Natural killer cell (primary cell): ENCODE data around the gene DBN1. TPM values are rescaled to one million over a fixed set of nuclear protein-coding genes. Genes with fewer than 3 reads are reported as not detected.

Experiments
- ATAC-seq, 3 donors: fragments of 150-1000 bp in 2 of 3; fragments of 200-7000 bp in 1 of 3; cut with Tn5 transposase; 1 replicate in 1 of 3; 2 replicates in 2 of 3; pipeline ENCODE4 v1.10.0; 2021; ENCODE audit warnings: mild to moderate bottlenecking in 2 of 3, moderate library complexity in 2 of 3
- DNase-seq, 2 donors: peaks; one replicate each; pipeline versions ENCODE4 v3.0.0 to v3.0.0-alpha.2; 2013 to 2021; ENCODE audit warnings: mixed read lengths in 1 of 2
- H3K27ac ChIP-seq: one replicate; pipeline ENCODE4 v1.5.1; 2013; ENCODE audit warnings: mild to moderate bottlenecking, low read length
- H3K27me3 ChIP-seq: one replicate; pipeline ENCODE4 v1.6.1; 2013; ENCODE audit warnings: low read length; ENCODE audit not compliant: control insufficient read depth, insufficient read depth
- H3K36me3 ChIP-seq: one replicate; pipeline ENCODE4 v1.6.1; 2013; ENCODE audit warnings: low read length; ENCODE audit not compliant: control insufficient read depth, insufficient read depth
- H3K4me1 ChIP-seq: one replicate; pipeline ENCODE4 v1.6.1; 2013; ENCODE audit warnings: low read length; ENCODE audit not compliant: control insufficient read depth, insufficient read depth
- H3K4me3 ChIP-seq: one replicate; pipeline ENCODE4 v1.5.1; 2013; ENCODE audit warnings: low read length
- H3K9me3 ChIP-seq: one replicate; pipeline ENCODE4 v1.6.1; 2013; ENCODE audit warnings: low read length; ENCODE audit not compliant: control insufficient read depth, insufficient read depth
- H3K27ac Mint-ChIP-seq, 2 donors: one replicate each; pipeline ENCODE4 v1.8.0; 2022; ENCODE audit warnings: mild to moderate bottlenecking in 2 of 2, mixed read lengths in 2 of 2, moderate library complexity in 1 of 2
- H3K27me3 Mint-ChIP-seq, 2 donors: one replicate each; pipeline ENCODE4 v1.8.0; 2022; ENCODE audit warnings: low read depth in 2 of 2, mixed read lengths in 2 of 2
- H3K36me3 Mint-ChIP-seq: one replicate; pipeline ENCODE4 v1.8.0; 2022; ENCODE audit warnings: mixed read lengths
- H3K4me1 Mint-ChIP-seq, 2 donors: one replicate each; pipeline ENCODE4 v1.8.0; 2022; ENCODE audit warnings: mixed read lengths in 2 of 2
- H3K4me3 Mint-ChIP-seq: one replicate; pipeline ENCODE4 v1.8.0; 2022; ENCODE audit warnings: mild to moderate bottlenecking, moderate library complexity, mixed read lengths
- H3K9me3 Mint-ChIP-seq, 2 donors: one replicate each; pipeline ENCODE4 v1.8.0; 2022; ENCODE audit warnings: mixed read lengths in 2 of 2
- WGBS: methylation state at CpG from one replicate; pipeline ENCODE4 v1.1.7; 2013; ENCODE audit warnings: missing lambda C conversion rate; ENCODE audit not compliant: insufficient coverage; 5-methylcytosine and 5-hydroxymethylcytosine counted together
- intact Hi-C: fragments of 100-400 bp; cut with micrococcal nuclease; formaldehyde crosslinking; loops from one replicate; pipeline ENCODE4 v1.14.2; 2022
- total RNA-seq, 4 donors: library from RNA; stranded (reverse); fragments of 120-200 nt in 1 of 4; gene quantifications; one replicate each; pipeline versions ENCODE4 v1.2.3 to v1.2.4, GENCODE V29; 2013 to 2022
- TF ChIP-seq, protein P1 (sequence below): fragments of 200-600 bp; IDR thresholded peaks from one replicate; pipeline ENCODE4 v1.8.0; 2022; ENCODE audit warnings: antibody characterized with exemption

Gene DBN1
- total RNA-seq, 3 donors from 2014 or later (not counting 1 experiment from before 2014, with no cell fraction given), result 13.7 to 25.2 (median 15.0) TPM

DNA sequence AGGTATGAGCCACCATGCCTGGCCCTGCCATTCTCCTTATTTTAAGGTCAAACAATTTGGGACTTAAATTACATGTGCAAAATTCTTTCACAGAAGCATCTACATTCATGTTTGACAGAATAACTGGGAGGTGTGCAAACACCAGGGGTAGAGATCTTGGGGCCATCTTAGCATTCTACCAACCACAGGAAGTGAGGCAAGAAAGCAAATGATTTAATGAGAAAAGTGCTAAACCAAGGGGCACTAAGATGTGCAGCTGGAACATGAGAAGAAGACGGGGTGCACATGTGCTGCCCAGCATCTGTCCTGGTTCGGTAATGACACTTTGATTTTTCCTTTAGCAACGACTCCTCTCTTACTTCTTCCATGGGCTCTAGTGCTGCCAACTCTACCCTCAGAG, 62.9 kb downstream of the DBN1 start:
- Histone ChIP-seq H3K27me3 (no peaks in the 10 kb centered on the region), H3K4me1 (peaks cover 57% of the 10 kb centered on the region), H3K36me3 (no peaks in the 10 kb centered on the region), H3K9me3 (no peaks in the 10 kb centered on the region), H3K4me3 (no peak overlapping the region), H3K27ac (peak overlapping the region; percentile 62)
- DNase-seq (peak in 1 of 2 donors; percentile 40), ATAC-seq (peak; percentile 67 to 69 (median 68))
- intact Hi-C loops, result no loop called here
- Mint-ChIP-seq H3K36me3 (no peaks in the 10 kb centered on the region), H3K4me3 (peak overlapping the region; percentile 35), H3K4me1 (peaks cover 50 to 65% of the 10 kb centered on the region in 2 donors), H3K9me3 (no peaks in the 10 kb centered on the region), H3K27me3 (no peaks in the 10 kb centered on the region), H3K27ac (peak overlapping the region; percentile 80 to 81)
- 36% methylated on average over 3 of the region's 3 CpGs for WGBS
- TF ChIP-seq, protein P1, sequence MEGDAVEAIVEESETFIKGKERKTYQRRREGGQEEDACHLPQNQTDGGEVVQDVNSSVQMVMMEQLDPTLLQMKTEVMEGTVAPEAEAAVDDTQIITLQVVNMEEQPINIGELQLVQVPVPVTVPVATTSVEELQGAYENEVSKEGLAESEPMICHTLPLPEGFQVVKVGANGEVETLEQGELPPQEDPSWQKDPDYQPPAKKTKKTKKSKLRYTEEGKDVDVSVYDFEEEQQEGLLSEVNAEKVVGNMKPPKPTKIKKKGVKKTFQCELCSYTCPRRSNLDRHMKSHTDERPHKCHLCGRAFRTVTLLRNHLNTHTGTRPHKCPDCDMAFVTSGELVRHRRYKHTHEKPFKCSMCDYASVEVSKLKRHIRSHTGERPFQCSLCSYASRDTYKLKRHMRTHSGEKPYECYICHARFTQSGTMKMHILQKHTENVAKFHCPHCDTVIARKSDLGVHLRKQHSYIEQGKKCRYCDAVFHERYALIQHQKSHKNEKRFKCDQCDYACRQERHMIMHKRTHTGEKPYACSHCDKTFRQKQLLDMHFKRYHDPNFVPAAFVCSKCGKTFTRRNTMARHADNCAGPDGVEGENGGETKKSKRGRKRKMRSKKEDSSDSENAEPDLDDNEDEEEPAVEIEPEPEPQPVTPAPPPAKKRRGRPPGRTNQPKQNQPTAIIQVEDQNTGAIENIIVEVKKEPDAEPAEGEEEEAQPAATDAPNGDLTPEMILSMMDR, result no peak

DNA sequence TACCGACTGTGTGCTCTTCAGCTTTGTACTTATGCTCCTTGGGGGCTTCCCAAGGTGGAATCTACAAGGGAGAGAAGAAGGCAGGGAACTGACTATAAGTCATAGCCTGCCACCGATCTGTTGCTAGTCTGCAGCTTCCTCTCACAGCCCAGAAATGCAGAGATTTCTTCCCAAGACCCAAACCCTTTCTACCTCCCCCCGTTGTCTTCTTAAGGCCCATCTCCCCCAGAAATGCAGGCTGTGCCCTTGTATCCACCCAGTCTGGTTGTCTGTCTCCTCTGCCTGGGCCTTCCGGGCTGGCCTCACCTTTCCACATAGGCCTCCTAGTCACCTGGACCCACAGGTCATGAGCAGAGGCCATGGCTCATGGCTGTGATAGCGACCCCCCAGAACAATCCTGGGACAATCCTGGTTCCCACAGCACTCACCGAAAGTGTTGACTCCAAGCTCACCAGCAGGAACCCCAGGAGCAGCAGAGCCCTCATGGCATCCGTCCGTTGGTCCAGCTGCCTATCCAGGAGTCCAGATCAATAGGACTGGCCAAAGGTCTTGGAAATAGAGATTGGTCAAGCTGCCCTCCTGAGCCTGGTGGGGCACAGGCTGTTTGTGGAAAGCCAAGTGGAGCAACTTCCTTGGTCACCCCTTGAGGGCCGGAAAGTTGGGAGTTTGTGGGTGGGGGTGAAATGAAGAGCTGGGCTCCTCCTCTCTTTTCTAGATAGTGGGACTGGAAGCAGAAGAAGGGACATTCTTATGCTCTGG, 64.2 kb downstream of the DBN1 start, which contains the start of gene F12:
Gene F12 (minus strand): TSS at position 522 of the 759 bp plus-strand sequence. CDS start 37 bp downstream, at position 485.
- no peaks in the 10 kb centered on the region for H3K9me3 ChIP-seq
- H3K9me3 Mint-ChIP-seq, result no peaks in the 10 kb centered on the region
- no peak for ATAC-seq
- intact Hi-C loops, result no loop called here
- H3K4me3 Mint-ChIP-seq, result peak within 1 kb of the TSS; percentile 35
- H3K36me3 ChIP-seq, result no peaks in the 10 kb centered on the region
- H3K36me3 Mint-ChIP-seq, result no peaks in the 10 kb centered on the region
- no peaks in the 10 kb centered on the region for H3K27me3 ChIP-seq
- no peak within 1 kb of the TSS for H3K4me3 ChIP-seq
- no peak for DNase-seq
- no peaks in the 10 kb centered on the region for H3K27me3 Mint-ChIP-seq
- peaks cover 71% of the 10 kb centered on the region for H3K4me1 ChIP-seq
- peak within 1 kb of the TSS; percentile 62 for H3K27ac ChIP-seq
- TF ChIP-seq, protein P1, result no peak
- H3K4me1 Mint-ChIP-seq, result peaks cover 59 to 77% of the 10 kb centered on the region in 2 donors
- H3K27ac Mint-ChIP-seq, result peak within 1 kb of the TSS; percentile 80 to 81
- WGBS, result 98% methylated on average over 9 of the region's 9 CpGs

Other genes with a start within 250 kb of the DBN1 start
- gene RAB24, start 169.9 kb downstream of the DBN1 start, total RNA-seq, result 10 to 100 TPM; 42.5 to 55.4 (median 49.5) TPM
- 10 to 100 TPM; 76.6 to 99.3 (median 91.6) TPM for gene PRELID1, start 169.8 kb downstream of the DBN1 start, total RNA-seq
- gene MXD3, start 161.7 kb downstream of the DBN1 start, total RNA-seq, result 10 to 100 TPM; 10.9 to 15.0 (median 15.0) TPM
- gene LMAN2, start 122.0 kb downstream of the DBN1 start, total RNA-seq, result 100 to 1,000 TPM; 112 to 124 (median 114) TPM
- 10 to 100 TPM; 57.3 to 87.0 (median 66.1) TPM for gene RGS14, start 115.7 kb downstream of the DBN1 start, total RNA-seq
- gene SLC34A1, start 89.2 kb downstream of the DBN1 start, total RNA-seq, result under 1 TPM; 0.50 to 0.66 (median 0.63) TPM
- gene PFN3, start 73.0 kb downstream of the DBN1 start, total RNA-seq, result not detected
- 1 to 10 TPM in 1 of 3 donors, under 1 TPM in 2; 0.66 to 1.7 (median 0.93) TPM for gene F12, start 64.1 kb downstream of the DBN1 start, total RNA-seq
- 100 to 1,000 TPM; 173 to 221 (median 190) TPM for gene GRK6, start 47.0 kb downstream of the DBN1 start, total RNA-seq
- gene PRR7, start 26.8 kb downstream of the DBN1 start, total RNA-seq, result 10 to 100 TPM; 21.6 to 27.9 (median 23.3) TPM
- gene PDLIM7, start 24.0 kb upstream of the DBN1 start, total RNA-seq, result 10 to 100 TPM in 2 of 3 donors, 1 to 10 TPM in 1; 9.7 to 58.7 (median 14.7) TPM
- gene DOK3, start 36.2 kb upstream of the DBN1 start, total RNA-seq, result 10 to 100 TPM in 1 of 3 donors, 1 to 10 TPM in 2; 3.5 to 19.8 (median 9.1) TPM
- gene DDX41, start 43.3 kb upstream of the DBN1 start, total RNA-seq, result 100 to 1,000 TPM in 1 of 3 donors, 10 to 100 TPM in 2; 66.6 to 106 (median 78.3) TPM
- gene FAM193B, start 80.9 kb upstream of the DBN1 start, total RNA-seq, result 100 to 1,000 TPM; 203 to 235 (median 216) TPM
- gene TMED9, start 118.6 kb upstream of the DBN1 start, total RNA-seq, result 100 to 1,000 TPM in 1 of 3 donors, 10 to 100 TPM in 2; 91.2 to 114 (median 94.4) TPM
- gene B4GALT7, start 126.5 kb upstream of the DBN1 start, total RNA-seq, result 10 to 100 TPM; 28.7 to 38.5 (median 28.7) TPM